H9 (cell line): ENCODE results near the gene PDE6D. TPM values are rescaled to one million over a fixed set of nuclear protein-coding genes. Genes with fewer than 3 reads are reported as not detected.

Experiments used
- DNase-seq: peaks from one replicate; pipeline ENCODE4 v3.0.0-alpha.2; 2017
- H2AFZ ChIP-seq: one replicate; pipeline ENCODE4 v1.6.1; 2013; ENCODE audit warnings: mild to moderate bottlenecking, low read length, control low read depth, moderate library complexity
- H2AK5ac ChIP-seq: 2 replicates; pipeline ENCODE4 v1.6.1; 2013; ENCODE audit warnings: low read length, control low read depth, mixed read lengths; ENCODE audit not compliant: insufficient read length
- H2BK120ac ChIP-seq: one replicate; pipeline ENCODE4 v1.6.1; 2013; ENCODE audit warnings: low read depth, mild to moderate bottlenecking, low read length, control low read depth, inconsistent platforms; ENCODE audit not compliant: poor library complexity, severe bottlenecking
- H2BK12ac ChIP-seq: 2 replicates; pipeline ENCODE4 v1.6.1; 2013; ENCODE audit warnings: low read length, control low read depth, mixed read lengths, low read depth; ENCODE audit not compliant: insufficient read length
- H2BK15ac ChIP-seq: 2 replicates; pipeline ENCODE4 v1.6.1; 2013; ENCODE audit warnings: low read depth, low read length, control low read depth
- H2BK20ac ChIP-seq: one replicate; pipeline ENCODE4 v1.6.1; 2013; ENCODE audit warnings: low read depth, mild to moderate bottlenecking, low read length, control low read depth, inconsistent platforms; ENCODE audit not compliant: poor library complexity, severe bottlenecking
- H2BK5ac ChIP-seq: 2 replicates; pipeline ENCODE4 v1.6.1; 2013; ENCODE audit warnings: low read length, control low read depth, mixed read lengths; ENCODE audit not compliant: insufficient read length
- H3K14ac ChIP-seq: 2 replicates; pipeline ENCODE4 v1.6.1; 2013; ENCODE audit warnings: low read length, control low read depth; ENCODE audit not compliant: insufficient read depth
- H3K18ac ChIP-seq: 2 replicates; pipeline ENCODE4 v1.6.1; 2013; ENCODE audit warnings: low read depth, mild to moderate bottlenecking, mixed read lengths, low read length, control low read depth; ENCODE audit not compliant: insufficient read length
- H3K23ac ChIP-seq: 2 replicates; pipeline ENCODE4 v1.6.1; 2013; ENCODE audit warnings: low read length, control low read depth, mixed read lengths, low read depth; ENCODE audit not compliant: insufficient read length
- H3K23me2 ChIP-seq: 2 replicates; pipeline ENCODE4 v1.6.1; 2013; ENCODE audit warnings: low read depth, mild to moderate bottlenecking, mixed read lengths, low read length, control low read depth; ENCODE audit not compliant: insufficient read length, poor library complexity, severe bottlenecking
- H3K27ac ChIP-seq: 2 replicates; pipeline ENCODE4 v1.5.1; 2013; ENCODE audit warnings: low read length, control low read depth, mixed read lengths, low read depth; ENCODE audit not compliant: insufficient read length
- H3K27me3 ChIP-seq: 2 replicates; pipeline ENCODE4 v1.6.1; 2013; ENCODE audit warnings: low read length, control low read depth, inconsistent platforms; ENCODE audit not compliant: insufficient read depth
- H3K4ac ChIP-seq: 2 replicates; pipeline ENCODE4 v1.6.1; 2013; ENCODE audit warnings: low read depth, mild to moderate bottlenecking, control low read depth, inconsistent platforms, low read length, moderate library complexity
- H3K4me1 ChIP-seq: 2 replicates; pipeline ENCODE4 v1.6.1; 2013; ENCODE audit warnings: low read length, control low read depth, inconsistent platforms; ENCODE audit not compliant: insufficient read depth
- H3K4me2 ChIP-seq: 2 replicates; pipeline ENCODE4 v1.6.1; 2013; ENCODE audit warnings: low read length, control low read depth, mixed read lengths; ENCODE audit not compliant: insufficient read length, insufficient read depth
- H3K56ac ChIP-seq: 2 replicates; pipeline ENCODE4 v1.6.1; 2013; ENCODE audit warnings: low read depth, mild to moderate bottlenecking, mixed read lengths, low read length, control low read depth; ENCODE audit not compliant: insufficient read length
- H3K79me1 ChIP-seq: 2 replicates; pipeline ENCODE4 v1.6.1; 2013; ENCODE audit warnings: low read depth, mild to moderate bottlenecking, moderate library complexity, low read length, control low read depth, inconsistent platforms; ENCODE audit not compliant: insufficient read depth, poor library complexity, severe bottlenecking
- H3K79me2 ChIP-seq: 2 replicates; pipeline ENCODE4 v1.6.1; 2013; ENCODE audit warnings: low read length, control low read depth, inconsistent platforms; ENCODE audit not compliant: insufficient read depth
- H3K9ac ChIP-seq: 2 replicates; pipeline ENCODE4 v1.6.1; 2013; ENCODE audit warnings: low read length, control low read depth, mixed read lengths; ENCODE audit not compliant: insufficient read length; ENCODE audit errors: extremely low read depth
- H3K9me3 ChIP-seq: one replicate; pipeline ENCODE4 v1.6.1; 2013; ENCODE audit warnings: low read depth, low read length, inconsistent platforms; ENCODE audit not compliant: control insufficient read depth
- H3T11ph ChIP-seq: one replicate; pipeline ENCODE4 v1.6.1; 2013; ENCODE audit warnings: mild to moderate bottlenecking, low read length, control low read depth, inconsistent platforms
- H4K20me1 ChIP-seq: one replicate; pipeline ENCODE4 v1.6.1; 2013; ENCODE audit not compliant: control insufficient read depth, insufficient read length, insufficient read depth
- H4K5ac ChIP-seq: 2 replicates; pipeline ENCODE4 v1.6.1; 2013; ENCODE audit warnings: low read depth, mild to moderate bottlenecking, mixed read lengths, low read length, control low read depth; ENCODE audit not compliant: insufficient read length
- H4K8ac ChIP-seq: replicated peaks from 2 replicates; pipeline ENCODE4 v1.6.1; 2013; ENCODE audit warnings: low read length, control low read depth, mixed read lengths, low read depth; ENCODE audit not compliant: insufficient read length
- H4K91ac ChIP-seq: 2 replicates; pipeline ENCODE4 v1.6.1; 2013; ENCODE audit warnings: low read depth, mild to moderate bottlenecking, moderate library complexity, mixed read lengths, low read length, control low read depth; ENCODE audit not compliant: insufficient read length
- H3K27ac Mint-ChIP-seq, 3 experiments: 2 replicates in 2 of 3; 3 replicates in 1 of 3; pipeline ENCODE4 v1.8.0; 2020 to 2021; ENCODE audit warnings: mixed read lengths in 3 of 3, mild to moderate bottlenecking in 1 of 3, moderate library complexity in 1 of 3
- H3K27me3 Mint-ChIP-seq: 2 replicates; pipeline ENCODE4 v1.8.0; 2021; ENCODE audit warnings: low read depth, mild to moderate bottlenecking, moderate library complexity, mixed read lengths
- H3K36me3 Mint-ChIP-seq, 3 experiments: 2 replicates in 2 of 3; 3 replicates in 1 of 3; pipeline ENCODE4 v1.8.0; 2020 to 2021; ENCODE audit warnings: low read depth in 3 of 3, mixed read lengths in 3 of 3; ENCODE audit not compliant: insufficient read depth in 1 of 3
- H3K4me1 Mint-ChIP-seq, 2 experiments: 2 replicates each; pipeline ENCODE4 v1.8.0; 2020; ENCODE audit warnings: mixed read lengths in 2 of 2
- H3K4me3 Mint-ChIP-seq, 2 experiments: 2 replicates in 1 of 2; 3 replicates in 1 of 2; pipeline ENCODE4 v1.8.0; 2020 to 2021; ENCODE audit warnings: mild to moderate bottlenecking in 2 of 2, mixed read lengths in 2 of 2, moderate library complexity in 1 of 2
- H3K9me3 Mint-ChIP-seq, 2 experiments: 2 replicates in 1 of 2; 3 replicates in 1 of 2; pipeline ENCODE4 v1.8.0; 2020; ENCODE audit warnings: mild to moderate bottlenecking in 2 of 2, mixed read lengths in 2 of 2, moderate library complexity in 1 of 2
- WGBS: extraction: QIAGEN DNeasy Blood & Tissue Kit; methylation state at CpG from one replicate; pipeline ENCODE4 v1.1.7; 2013; ENCODE audit warnings: missing lambda C conversion rate, low lambda C conversion rate, mixed read lengths; ENCODE audit not compliant: insufficient read length; ENCODE audit errors: extremely low coverage; 5-methylcytosine and 5-hydroxymethylcytosine counted together
- total RNA-seq: library from RNA; stranded (reverse); gene quantifications from 2 replicates; pipeline ENCODE4 v1.2.1, GENCODE V29; 2021
- TF ChIP-seq, protein P1 (sequence below): fragments of 200-600 bp; sonication (generic); conservative IDR thresholded peaks from 3 replicates; pipeline ENCODE4 v1.8.0; 2021; ENCODE audit warnings: antibody characterized with exemption, mild to moderate bottlenecking

PDE6D gene
- total RNA-seq, 1 experiment from 2014 or later: 33.7 TPM

DNA sequence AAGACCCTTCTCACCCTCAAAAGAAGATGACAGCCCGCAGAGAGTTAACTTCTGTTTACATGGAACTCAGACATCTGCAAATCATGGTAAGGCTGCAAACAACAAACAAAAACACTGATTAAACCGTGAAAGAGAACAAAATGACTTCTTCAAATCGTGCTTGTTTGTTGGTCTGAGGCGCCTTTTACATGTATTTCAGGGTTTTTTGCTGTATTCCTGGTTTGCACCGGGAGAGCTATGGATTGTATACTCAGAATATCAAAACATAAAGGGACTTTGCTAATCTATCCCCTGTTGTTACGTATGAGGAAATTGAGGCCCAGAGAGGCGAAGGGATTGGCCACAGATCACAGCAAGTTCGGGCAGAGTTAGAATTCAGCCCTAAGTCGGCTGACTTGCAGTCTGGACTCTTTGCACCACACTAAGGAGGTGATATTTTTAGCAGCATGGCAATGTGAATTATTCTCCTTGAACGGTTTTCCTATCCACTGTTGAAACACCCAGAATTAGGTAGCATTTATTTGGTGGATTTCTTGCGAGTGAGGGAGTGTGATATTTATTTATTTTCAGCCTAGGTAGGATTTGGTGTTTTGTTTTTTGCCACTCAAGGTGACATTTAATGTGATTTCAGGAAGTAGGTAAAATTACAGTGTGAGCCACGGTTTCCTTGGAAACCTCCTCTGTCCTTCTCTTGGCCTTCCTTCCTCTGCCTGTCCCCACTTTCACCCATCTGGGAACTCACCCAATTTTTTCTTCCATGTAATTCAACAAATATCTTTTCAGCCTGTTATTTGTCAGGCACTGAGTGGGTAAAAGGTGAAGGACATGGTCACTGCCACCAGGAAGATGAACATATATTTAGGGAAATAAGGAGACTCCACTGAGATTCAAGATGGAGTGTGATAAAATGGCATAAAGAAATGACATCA lies 980 bp upstream of the PDE6D start:
- no CpG with 5 or more reads among the region's 12 CpGs for WGBS
- Histone ChIP-seq H3K79me1 (no peaks in the 10 kb centered on the region), H4K5ac (no peak overlapping the region), H2BK12ac (no peak overlapping the region), H3K14ac (no peak overlapping the region), H3K4me1 (no peaks in the 10 kb centered on the region), H2AK5ac (no peak overlapping the region), H3K4me2 (peak overlapping the region; percentile 96), H4K91ac (no peak overlapping the region), H3K79me2 (peaks cover 2% of the 10 kb centered on the region; the same call in 1 of the 2 replicates), H3K27me3 (no peaks in the 10 kb centered on the region), H3K23ac (no peak overlapping the region), H3K23me2 (peaks cover 12% of the 10 kb centered on the region), H4K20me1 (no peaks in the 10 kb centered on the region), H3K27ac (no peak overlapping the region), H2BK5ac (no peak overlapping the region), H3K9ac (peak overlapping the region; percentile 43), H2AFZ (peak overlapping the region; percentile 25), H2BK15ac (no peak overlapping the region), H3K4ac (no peak overlapping the region), H3K9me3 (no peaks in the 10 kb centered on the region), H4K8ac (no peak overlapping the region), H3K56ac (no peak overlapping the region), H2BK120ac (no peak overlapping the region), H3K18ac (no peak overlapping the region), H2BK20ac (no peak overlapping the region), H3T11ph (no peak overlapping the region)
- TF ChIP-seq, protein P1, sequence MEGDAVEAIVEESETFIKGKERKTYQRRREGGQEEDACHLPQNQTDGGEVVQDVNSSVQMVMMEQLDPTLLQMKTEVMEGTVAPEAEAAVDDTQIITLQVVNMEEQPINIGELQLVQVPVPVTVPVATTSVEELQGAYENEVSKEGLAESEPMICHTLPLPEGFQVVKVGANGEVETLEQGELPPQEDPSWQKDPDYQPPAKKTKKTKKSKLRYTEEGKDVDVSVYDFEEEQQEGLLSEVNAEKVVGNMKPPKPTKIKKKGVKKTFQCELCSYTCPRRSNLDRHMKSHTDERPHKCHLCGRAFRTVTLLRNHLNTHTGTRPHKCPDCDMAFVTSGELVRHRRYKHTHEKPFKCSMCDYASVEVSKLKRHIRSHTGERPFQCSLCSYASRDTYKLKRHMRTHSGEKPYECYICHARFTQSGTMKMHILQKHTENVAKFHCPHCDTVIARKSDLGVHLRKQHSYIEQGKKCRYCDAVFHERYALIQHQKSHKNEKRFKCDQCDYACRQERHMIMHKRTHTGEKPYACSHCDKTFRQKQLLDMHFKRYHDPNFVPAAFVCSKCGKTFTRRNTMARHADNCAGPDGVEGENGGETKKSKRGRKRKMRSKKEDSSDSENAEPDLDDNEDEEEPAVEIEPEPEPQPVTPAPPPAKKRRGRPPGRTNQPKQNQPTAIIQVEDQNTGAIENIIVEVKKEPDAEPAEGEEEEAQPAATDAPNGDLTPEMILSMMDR: no peak
- Mint-ChIP-seq H3K9me3 (no peaks in the 10 kb centered on the region; a peak in 1 of 5 replicates), H3K27ac (peak overlapping the region; percentile 55 to 95 (median 94); a peak in 6 of 7 replicates), H3K4me1 (peaks cover 26 to 38% of the 10 kb centered on the region in 2 experiments), H3K36me3 (no peaks in the 10 kb centered on the region), H3K4me3 (peak overlapping the region; percentile 94 to 97), H3K27me3 (peaks cover 4% of the 10 kb centered on the region; the same call in 1 of the 2 replicates)
- no peak for DNase-seq
